HG03103 (cell line): ENCODE measurements around the gene RPP21.

ENCODE experiments used
- ATAC-seq: cut with Tn5 transposase; IDR thresholded peaks from one replicate; pipeline ENCODE4 v1.9.1; 2021; ENCODE audit warnings: low read depth; ENCODE audit not compliant: unreplicated experiment

The RPP21 gene

DNA sequence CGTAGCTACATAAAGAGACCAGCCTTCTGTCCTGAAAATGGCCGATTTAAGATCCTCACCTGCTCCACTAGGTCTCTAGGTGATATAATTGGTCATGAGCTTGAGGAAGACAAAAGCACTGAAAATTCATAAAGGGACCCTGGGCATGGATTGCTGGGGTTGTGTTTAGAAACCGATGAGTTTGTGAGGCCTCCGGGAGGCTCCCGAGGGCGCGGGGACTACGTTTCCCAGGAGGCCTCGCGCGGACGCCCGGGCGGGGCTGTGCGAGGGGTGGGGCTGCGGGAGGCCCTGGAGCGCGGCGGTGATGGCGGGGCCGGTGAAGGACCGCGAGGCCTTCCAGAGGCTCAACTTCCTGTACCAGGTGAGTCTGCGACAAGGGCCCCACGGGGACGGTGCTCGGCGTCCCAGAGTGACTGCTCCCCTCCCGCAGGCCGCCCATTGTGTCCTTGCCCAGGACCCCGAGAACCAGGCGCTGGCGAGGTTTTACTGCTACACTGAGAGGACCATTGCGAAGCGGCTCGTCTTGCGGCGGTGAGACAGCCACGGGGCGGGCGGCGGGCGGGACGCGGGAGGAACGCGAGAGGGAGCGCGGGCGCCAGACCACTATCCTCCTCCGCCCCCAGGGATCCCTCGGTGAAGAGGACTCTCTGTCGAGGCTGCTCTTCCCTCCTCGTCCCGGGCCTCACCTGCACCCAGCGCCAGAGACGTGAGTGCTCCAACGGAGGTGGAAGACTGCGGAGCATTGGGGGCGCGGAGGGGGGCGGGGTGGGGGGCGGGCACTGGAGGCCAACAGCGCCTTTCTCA lies at the start of gene RPP21:
Gene RPP21, plus strand, starts transcription at position 289 of the 804 bp plus-strand sequence. Its CDS starts 16 bp downstream, at position 305.
- peak; percentile 90 for ATAC-seq

DNA sequence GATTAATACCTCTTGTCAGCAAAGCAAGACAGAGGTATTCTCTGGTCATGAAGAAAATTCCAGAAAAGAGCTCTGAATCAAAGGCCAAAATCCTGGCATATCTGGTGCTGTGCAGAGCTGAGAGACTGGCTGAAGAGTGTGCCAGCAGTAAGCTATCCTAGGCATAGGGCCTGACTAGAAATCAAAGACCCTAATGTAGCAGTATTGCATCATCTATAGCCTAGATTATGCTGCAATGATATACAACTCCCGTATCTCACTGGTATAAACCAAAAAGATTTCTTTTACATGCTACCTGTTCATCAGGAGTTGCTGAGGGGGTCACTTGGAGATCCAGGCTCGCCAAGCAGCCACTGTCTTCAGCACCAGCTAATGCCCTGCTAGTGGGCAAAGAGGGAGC lies 49.1 kb upstream of the RPP21 start:
- no peak for ATAC-seq

DNA sequence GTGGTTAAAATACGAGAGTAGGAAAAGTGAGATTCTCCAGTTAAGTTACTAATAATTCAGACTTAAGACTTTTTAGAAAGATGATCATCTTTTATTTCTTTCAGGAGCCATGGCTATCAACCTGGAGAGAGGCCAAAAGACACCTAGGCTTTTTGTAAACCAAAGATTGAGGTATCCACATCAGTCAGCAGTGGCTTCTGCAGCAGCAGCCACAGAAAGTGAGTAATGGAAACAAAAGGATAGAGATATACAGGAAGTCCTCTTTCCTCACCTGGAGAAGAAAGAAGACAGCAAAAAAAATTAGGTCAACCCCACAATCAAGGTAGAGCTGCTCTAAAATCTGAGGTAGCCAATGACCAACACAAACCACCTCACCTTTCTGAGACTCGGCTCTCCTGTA lies 41.0 kb upstream of the RPP21 start:
- no peak for ATAC-seq

DNA sequence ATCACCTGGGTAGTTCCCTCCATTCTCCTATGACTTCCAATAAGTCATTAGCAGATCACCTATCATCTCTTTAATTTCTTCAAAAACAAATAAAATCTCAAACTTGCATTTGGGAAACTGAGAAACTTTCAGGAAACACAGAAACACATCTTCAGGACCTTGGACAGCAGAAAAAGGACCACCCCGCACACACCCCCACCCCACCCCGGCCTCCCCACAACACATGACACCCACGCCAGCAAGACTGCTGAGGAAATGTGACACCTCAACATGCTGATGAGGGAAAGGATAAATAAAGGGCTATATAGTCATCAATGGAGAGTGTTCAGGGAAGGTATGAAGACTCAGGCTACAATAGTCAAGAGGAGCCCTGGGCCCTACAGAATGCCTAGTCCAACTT lies 33.9 kb upstream of the RPP21 start:
- ATAC-seq = no peak

DNA sequence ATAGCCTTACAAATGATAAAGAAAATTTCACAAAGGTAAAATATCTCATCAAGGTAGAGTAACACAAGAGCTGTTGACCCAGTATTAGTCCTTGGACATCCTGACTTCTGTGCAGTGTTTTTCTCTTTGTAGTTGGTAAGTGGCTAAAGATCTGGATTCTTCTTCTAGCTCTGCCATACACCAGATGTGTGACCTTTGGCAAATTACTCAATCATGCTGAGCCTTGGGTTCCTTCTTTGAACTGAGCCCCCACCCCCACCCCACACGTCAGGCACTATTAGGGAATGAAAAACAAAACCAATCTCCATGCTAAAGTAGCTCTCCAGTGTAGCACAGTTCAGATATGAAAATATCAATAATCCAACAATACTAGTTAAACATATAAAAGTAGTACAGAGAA lies 33.3 kb upstream of the RPP21 start:
- ATAC-seq = no peak

DNA sequence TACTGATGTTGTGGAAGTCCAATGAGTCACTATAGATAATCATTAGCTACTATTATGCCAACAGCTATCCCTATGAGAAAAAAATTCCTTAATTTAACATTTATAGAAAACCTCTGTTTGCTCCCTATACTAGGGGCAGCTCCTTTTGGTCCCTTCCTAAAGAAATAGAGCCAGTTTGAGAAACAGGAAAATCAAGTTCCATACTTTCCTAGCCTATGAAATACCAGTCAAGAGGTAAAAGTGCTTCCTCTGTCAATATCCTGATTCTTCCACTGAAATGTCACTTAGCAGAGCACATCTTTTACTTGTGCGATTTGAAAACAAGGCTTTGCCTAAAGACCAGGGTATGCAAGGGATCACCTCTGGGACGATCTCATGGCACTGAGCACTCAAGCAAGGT lies 32.7 kb upstream of the RPP21 start:
- ATAC-seq = no peak

DNA sequence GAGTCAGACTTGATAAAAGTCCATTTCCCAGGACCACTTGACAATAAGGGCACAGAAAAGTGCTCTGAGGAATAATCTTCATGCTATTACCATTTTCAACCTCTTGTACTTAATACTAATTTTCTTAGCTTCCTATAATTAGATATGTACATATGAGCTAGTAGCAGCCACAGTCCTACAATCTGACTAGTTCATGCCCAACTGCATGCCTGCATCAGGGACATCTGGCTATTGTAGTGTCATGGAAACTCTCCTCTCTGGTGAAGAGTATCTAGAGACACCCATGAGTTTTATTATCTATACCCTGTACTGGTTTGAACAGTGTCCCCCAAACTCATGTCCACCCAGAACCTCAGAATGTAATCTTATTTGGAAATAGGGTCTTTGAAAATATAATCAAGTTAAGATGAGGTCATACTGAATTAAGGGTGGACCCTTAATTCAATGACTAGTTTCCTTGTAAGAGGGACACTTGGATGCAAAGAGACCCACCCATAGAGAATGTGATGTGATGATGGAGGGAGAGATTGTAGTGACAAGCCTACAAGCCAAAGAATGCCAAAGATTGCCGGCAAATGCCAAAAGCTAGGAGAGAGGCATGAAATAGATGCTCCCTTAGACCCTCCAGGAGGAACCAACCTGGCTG lies 32.2 kb upstream of the RPP21 start:
- ATAC-seq = no peak

DNA sequence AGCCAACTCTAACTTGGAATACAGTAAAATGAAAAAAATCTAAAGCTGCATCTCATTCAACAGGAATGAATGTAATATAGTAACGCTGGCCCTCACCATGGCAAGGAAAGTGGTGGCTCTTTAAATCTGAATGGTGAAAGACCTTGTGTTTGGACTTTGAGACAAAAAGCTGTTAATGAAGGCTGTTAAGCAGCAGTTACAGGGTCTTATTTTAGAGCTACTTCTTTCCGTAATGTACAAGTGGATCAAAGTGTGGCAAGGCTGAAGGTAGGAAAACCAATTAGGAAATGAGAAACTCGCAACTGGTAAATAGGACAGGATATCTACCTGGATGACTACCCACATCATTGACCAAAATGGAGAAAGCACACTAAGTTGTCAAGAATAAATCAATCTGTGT lies 29.8 kb upstream of the RPP21 start:
- ATAC-seq = no peak

DNA sequence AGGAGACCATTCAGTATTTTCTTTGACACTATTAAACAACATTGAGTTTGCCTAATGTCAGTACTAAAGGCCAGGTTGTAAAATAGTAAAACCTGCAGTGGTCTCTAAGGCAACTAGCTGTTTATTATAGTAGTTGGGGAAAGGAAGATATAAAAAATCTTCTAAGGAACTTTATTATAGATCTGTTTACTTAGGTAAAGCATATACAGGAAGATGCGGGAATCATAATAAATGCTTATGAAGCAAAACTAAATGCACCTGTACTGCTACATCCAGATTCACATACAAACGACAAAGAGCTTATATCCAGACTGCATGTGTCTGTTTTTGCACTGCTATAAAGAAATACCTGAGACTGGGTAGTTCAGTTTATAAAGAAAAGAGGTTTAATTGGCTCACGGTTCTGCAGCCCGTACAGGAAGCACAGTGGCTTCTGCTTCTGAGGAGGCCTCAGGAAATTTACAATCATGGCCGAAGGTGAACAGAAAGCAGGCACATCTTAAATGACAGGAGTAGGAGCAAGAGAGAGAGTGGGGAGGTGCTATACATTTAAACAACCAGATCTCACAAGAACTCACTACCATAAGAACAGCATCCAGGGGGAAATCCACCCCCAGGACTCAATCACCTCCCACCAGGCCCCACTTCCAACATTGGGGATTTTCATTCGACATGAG lies 26.9 kb upstream of the RPP21 start:
- no peak for ATAC-seq

DNA sequence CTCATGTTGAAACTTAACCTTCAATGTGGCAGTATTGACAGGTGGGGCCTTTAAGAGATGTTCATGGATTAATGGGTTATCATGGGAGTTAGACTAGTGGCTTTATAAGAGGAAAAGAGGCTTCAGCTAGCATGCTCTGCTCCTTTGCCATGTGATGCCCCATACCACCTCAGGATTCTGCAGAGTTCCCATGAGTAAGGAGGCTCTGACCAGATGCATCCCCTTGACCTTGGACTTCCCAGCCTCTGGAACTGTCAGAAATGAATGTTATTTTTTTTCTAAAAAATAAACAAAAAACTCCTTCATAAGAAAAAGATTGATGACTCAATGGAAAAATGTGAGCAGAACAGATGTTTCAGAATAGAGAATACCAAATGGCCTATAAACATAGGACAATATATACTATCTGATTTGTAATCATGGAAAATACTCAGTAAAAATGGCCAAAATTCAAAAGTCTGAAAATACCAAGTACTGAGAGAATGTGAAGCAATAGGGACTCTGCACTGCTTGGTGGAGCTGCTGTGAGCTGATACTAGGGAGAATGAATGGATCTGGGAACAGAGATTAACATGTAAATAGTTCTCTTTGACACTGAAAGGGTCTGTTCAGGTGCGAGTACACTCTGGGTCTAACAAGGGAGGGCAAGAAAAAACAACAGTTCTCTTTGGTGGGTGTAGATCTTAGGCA lies 25.7 kb upstream of the RPP21 start:
- no peak for ATAC-seq

DNA sequence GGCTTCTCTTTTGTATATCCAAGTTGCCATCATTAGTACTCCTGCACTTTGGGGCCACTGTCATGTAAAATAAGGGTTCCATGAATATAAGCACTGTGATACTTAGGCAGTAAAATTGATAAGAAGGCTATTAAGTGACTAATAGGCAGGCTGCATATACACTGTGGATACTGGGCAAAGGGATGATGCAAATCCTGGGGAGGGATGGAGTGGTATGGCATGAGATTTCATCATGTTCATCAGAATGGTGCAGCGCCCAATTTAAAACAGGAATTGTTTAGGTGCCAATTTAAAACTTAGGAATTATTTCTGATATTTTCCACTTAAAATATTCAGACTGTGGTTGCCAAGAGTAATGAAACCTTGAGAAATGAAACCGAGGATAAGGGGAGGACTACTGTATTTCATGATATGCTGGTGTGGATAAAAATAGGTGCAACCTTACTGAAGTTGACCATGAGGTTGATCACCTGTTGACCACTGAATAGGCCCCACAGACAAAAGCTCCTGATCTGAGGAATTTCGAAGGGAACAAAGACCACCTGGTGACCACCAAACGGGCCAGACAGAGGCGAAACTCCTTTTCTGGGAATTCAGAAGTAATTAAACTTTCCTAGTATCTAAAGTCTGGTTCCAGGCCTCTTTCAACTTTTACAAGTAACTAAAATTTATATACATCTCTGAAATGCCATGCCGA lies 23.1 kb upstream of the RPP21 start:
- no peak for ATAC-seq

DNA sequence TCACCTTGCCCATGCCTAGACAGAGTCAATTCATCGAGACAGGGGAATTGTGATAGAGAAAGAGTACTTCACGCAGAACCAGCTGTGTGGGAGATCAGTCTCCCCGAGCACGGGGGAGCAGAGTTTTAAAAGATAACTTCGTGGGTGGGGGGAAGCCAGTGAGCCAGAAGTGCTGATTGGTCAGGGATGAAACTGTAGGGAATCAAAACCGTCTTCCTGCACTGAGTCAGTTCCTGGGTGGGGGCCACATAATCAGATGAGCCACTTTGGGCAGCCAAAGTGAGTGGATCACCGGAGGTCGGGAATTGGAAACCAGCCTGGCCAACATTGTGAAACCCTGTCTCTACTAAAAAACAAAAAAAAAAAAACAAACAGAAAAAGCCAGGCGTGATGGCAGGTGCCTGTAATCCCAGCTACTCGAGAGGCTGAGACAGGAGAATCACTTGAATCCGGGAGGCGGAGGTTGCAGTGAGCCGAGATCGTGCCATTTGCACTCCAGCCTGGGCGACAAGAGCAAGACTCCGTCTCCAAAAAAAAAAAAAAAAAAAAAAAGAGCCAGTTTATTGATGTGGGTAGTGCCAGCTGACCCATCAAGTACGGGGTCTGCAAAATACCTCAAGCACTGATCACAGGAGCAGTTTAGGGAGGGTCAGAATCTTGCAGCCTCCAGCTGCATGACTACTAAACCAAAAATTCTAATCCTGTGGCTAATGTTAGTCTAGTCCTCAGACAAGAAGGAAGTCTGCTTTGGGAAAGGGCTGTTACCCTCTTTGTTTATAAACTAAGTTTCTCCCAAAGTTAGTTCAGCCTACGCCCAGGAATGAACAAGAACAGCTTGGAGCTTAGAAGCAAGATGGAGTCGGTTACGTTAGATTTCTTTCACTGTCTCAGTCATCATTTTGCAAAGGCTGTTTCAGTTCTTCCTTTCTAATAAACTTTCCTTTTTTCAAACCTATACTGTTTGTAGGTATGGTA lies 22.1 kb upstream of the RPP21 start:
- no peak for ATAC-seq

DNA sequence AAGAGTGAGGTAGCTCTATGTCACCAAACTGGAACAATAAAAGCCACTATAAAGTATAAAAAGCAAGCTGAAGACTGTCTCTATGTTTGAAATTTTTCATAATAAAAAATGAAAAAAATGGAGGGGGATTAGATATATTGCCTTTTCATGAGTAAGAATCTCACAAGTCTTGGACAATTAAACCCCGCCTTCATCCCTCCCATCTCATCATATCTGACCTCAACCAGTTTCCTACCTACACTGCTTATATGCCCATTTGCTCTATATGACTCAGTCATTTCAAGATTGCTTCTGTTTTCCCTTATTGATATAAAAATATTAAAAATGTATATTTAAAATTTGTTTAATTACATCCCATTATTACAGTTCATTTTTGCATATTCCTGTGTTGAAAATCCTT lies 21.1 kb upstream of the RPP21 start:
- no peak for ATAC-seq

DNA sequence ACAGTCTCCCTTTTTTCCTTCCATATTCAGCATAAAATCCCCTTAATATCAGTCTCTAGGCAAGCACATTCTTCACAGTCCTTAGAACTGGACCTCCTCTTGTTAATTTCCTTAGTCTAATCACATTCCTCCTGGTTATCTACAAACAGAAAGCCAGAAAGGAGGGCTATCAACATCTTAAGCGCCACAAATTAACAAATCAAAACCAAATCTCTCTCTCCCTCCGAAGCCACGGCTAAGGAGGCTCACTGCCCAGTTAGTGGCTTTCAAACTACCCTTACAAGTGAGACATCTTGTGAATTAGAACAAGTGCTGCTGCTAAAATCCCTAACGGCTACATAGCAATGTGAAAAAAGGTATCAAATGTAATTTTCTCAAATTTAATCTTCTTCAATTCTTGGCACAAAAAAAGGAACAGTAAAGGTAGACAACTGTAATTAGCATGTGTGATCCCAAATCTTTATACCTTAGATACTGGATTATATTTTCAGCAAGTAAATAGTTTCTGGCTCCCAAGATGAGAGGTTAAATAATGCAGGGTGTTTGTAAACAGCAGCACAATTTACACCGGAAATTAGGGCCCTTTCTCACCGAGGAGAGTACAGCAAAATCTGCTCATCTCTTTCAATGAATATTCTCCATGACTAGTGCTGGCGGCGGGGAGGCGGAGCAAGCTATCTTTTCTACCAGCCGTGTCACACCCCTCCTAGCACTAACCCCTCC lies 19.6 kb upstream of the RPP21 start:
- ATAC-seq = no peak

DNA sequence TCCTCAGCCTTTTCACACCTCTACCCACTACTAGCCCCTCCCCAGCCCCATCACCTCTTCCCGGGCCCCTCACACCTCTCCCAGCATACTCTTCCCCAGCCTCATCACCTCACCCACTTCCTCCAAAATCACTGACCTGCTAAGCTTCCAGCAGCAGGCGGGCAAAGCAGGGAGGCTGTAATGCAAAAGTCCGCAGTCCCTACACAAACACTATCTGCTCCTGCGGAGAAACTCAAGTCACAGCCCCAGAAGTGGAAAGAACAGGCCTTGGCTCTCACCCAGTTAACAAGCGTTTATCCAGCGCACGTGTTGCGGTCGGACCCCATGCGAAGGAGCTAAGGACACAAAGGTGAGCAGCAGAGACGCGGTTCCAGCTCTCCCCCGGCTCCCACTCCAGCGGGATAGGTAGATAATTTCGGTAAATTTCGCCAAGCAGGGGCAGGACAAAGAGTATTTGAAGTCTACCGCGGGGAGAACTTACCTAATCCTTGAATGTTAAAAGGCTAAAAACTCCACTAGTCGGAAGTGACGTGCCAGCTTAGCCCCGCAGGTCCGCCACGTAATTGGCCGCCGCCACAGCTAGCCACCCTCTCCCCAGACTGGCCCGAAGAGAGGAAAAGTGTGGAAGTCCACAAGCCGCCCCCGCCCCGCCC lies 19.0 kb upstream of the RPP21 start:
- ATAC-seq = peak; percentile 37

DNA sequence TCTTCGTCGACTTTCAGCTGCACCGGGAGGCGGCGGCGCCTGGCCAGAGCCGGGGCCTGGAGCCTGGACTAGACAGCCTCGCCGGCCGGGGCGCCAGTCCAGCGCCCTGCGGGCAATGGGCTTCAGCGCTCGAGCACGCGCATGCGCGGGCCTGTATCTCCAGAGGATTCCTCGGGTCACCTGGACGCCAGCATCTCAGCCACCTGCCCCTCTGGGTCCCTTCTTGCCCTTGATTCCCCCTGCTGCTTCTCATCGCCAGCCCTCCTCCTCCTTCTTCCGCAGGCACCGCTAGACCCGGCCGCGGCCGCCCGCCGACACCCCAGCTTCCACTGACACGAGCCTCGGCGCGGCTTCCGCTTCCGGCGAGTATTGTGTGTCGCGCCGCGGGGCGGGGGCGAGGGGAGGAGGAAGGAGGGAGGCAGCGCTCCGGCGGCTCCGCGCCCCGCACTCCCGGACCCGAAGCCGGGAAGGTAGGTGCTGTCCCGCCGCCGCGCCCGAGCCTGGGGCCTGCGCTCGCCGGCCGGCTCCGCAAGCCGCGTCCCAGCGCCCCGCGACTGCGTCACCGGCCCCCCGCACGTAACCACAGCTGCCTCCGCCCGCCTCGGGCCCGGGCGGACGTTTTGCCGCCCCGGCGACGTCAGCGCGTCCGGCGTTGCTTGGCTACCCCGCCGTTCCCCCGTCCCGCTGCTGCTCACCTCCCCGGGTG lies 18.3 kb upstream of the RPP21 start, which contains the start of gene TRIM39:
Gene TRIM39, plus strand, starts transcription at position 402 of the 706 bp plus-strand sequence. CDS start 2,391 bp downstream, outside the sequence.
- peak; percentile 57 for ATAC-seq

DNA sequence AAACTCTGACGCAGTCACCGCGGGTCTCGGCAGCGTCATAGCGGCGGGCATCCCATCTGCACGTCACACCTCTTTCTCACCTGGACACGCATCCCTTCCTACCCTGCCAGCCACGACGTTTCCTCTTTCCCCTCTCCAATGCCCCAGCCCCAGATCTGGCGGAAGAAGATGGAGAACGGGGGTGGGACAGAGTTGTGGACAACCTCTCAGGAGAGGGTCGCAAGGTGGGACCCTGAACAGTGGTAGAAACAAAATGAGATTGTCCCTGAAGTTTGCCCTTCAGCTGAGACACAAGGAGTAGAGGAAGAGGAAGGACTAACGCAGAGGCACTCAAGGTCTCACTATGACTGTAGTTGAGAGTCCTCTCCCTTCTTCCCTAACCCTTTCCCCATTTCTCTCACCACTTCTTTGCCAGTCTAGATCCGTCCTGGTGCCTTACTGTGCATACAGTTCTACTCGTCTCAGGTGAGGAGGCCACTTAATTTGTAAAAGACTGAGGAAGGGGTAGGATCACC lies 17.7 kb upstream of the RPP21 start:
- no peak for ATAC-seq
